Heart left ventricle (tissue), 13 donors: ENCODE data around the gene PNMA8A.

Experiments
- POLR2A ChIP-seq, 2 donors: fragments of 450-650 bp; IDR thresholded peaks; one replicate each; pipeline ENCODE4 v1.6.1; 2017; ENCODE audit warnings: antibody characterized with exemption in 2 of 2, mild to moderate bottlenecking in 2 of 2, moderate library complexity in 2 of 2
- TF ChIP-seq, protein P1 (sequence below), 12 donors: fragments of 200-600 bp; sonication (generic) in 4 of 12; IDR thresholded peaks; one replicate each; pipeline versions ENCODE4 v1.5.0 to v1.8.0; 2018 to 2022; ENCODE audit warnings: antibody characterized with exemption in 12 of 12, mild to moderate bottlenecking in 5 of 12
- donor health status: ischemic (EF 13 %, LVEDD 7.1; RV severe dilation, severe dysfunction).
- donor health status: DM: no; HTN: yes; CAD: no.
- donor health status: DM: no; HTN: no; CAD: no.
- donor health status: ischemic (EF 25% LVEDD 6.9; RV normal size, moderate dysfunction).
- donor health status: ischemic (EF 25% LVEDD 5.7; RV mildly dilated, moderate dysfunction).
- donor health status: ischemic (EF 35%, LVEDD 5.7; RV mildly dilated, moderate dysfunction).
- donor health status: nonischemic (EF 11% LVEDD 7.7; RV severe dilation, severe dysfunction).
- donor health status: DM: yes; HTN: yes; CAD: no.
- donor health status: PGD.
- donor health status: ischemic (EF 29% LVEDD 5.4; RV normal size, mild dysfunction).
- donor health status: nonischemic (EF 23%, LVEDD 6.1; RV moderate dilation, normal function).

DNA sequence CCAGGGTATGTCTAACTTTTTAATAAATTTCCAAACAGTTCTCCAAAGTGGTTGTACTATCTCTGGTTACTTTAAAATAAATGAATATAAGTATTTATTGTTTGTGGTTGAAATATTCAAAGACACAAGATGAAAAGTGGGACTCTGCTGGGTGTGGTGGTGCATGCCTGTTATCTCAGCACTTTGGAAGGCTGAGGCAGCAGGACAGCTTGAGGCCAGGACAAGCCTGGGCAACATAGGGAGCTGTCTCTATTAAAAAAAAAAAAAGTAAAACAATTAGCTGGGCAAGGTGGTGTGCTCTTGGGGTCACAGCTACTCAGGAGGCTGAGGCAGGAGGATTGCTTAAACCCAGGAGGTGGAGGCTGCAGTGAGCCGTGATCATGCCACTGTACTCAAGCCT, 10.4 kb downstream of the PNMA8A start:
- TF ChIP-seq POLR2A (IDR thresholded peaks at IDR 0.05), result no peak
- TF ChIP-seq, protein P1, sequence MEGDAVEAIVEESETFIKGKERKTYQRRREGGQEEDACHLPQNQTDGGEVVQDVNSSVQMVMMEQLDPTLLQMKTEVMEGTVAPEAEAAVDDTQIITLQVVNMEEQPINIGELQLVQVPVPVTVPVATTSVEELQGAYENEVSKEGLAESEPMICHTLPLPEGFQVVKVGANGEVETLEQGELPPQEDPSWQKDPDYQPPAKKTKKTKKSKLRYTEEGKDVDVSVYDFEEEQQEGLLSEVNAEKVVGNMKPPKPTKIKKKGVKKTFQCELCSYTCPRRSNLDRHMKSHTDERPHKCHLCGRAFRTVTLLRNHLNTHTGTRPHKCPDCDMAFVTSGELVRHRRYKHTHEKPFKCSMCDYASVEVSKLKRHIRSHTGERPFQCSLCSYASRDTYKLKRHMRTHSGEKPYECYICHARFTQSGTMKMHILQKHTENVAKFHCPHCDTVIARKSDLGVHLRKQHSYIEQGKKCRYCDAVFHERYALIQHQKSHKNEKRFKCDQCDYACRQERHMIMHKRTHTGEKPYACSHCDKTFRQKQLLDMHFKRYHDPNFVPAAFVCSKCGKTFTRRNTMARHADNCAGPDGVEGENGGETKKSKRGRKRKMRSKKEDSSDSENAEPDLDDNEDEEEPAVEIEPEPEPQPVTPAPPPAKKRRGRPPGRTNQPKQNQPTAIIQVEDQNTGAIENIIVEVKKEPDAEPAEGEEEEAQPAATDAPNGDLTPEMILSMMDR (IDR thresholded peaks at IDR 0.05), result no peak
